ENCODE measurements around the gene HTR3E.

Gene HTR3E

DNA sequence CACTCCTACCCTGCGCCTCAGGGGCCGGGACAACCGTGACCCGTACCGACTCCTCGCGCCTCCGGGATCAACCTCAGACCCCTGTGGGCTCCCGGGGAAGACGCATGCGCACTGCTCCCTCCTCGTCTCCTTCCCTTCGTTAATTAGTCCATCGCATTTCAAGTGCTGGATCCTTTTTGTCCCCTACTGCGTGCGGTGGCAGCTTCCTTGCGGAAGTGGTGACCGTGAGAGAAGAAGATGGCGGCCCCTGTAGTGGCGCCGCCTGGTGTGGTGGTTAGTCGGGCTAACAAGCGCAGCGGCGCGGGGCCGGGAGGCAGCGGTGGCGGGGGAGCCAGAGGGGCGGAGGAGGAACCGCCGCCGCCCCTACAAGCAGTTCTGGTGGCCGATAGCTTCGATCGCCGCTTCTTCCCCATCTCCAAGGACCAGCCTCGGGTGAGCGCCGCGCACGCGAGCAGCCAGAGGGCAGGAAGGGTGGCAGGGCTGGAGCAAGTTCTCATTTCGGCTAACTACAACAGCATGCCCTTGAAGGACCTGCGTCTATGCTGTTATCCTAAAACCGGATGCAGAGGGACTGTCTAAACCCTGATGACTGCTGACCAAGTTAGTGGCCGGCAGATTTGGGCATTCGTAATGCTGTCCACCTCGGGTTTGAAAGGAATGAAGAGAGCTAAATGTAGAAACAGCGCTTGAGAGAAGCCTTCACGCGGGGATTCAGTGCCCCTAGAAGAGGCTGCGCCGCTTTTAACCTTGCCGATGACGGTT, 38.5 kb downstream of the HTR3E start, which contains the start of gene EIF2B5 (continued):
- peak; percentile 86 for TF ChIP-seq OSR2 (tag by site-specific recombination; IDR thresholded peaks at IDR 0.05)
- TF ChIP-seq ZNF707 (tag by site-specific recombination; IDR thresholded peaks at IDR 0.05): no peak
- no peak for TF ChIP-seq ZNF677 (tag by site-specific recombination; IDR thresholded peaks at IDR 0.05)
- TF ChIP-seq ZSCAN16 (tag by site-specific recombination; IDR thresholded peaks at IDR 0.05): no peak
- peak; percentile 43 for TF ChIP-seq ZNF629 (tag by site-specific recombination; IDR thresholded peaks at IDR 0.05)
- no peak for TF ChIP-seq ZNF623 (tag by site-specific recombination; IDR thresholded peaks at IDR 0.05)

- ChIA-PET CTCF (interaction anchor here (1.5 kb wide), 1 partner anchor 96 kb away, joined by 3 read pairs; no protein-coding TSS in a partner anchor), POLR2A (interaction anchor here (1.0 to 1.5 kb wide), 2 partner anchors 9 to 118 kb away, joined by 3 to 6 read pairs; partner anchors contain the start of gene ABCC5)
- peak overlapping the region; percentile 47; the same call in 1 of the 2 replicates for H3K27ac ChIP-seq (ENCODE audit: extremely low read depth, low read depth, low read length)
- peaks cover 6% of the 10 kb centered on the region; the same call in 1 of the 2 replicates for H3K4me1 ChIP-seq (ENCODE audit: control insufficient read depth, insufficient read depth, low read length)
- H3K36me3 ChIP-seq (ENCODE audit: control insufficient read depth in 2 of 2, insufficient read depth in 1 of 2, low read length in 2 of 2): peaks cover 0 to 33% of the 10 kb centered on the region in 2 experiments; a peak in 2 of 3 replicates
- H3K4me3 ChIP-seq (ENCODE audit: low read depth, low read length): peak overlapping the region; percentile 89
- TF ChIP-seq HOXC10 (CRISPR knock-in tag; IDR thresholded peaks at IDR 0.05): no peak
- peak; percentile 85 for TF ChIP-seq ZNF660 (tag by site-specific recombination; IDR thresholded peaks at IDR 0.05)
- no peaks in the 10 kb centered on the region for H3K9me3 ChIP-seq (ENCODE audit: control insufficient read depth, insufficient read depth, low read depth, low read length)
Observed at GRCh38 chr3:184135911-184136260, 39.0 kb downstream of the HTR3E start.

- ChIA-PET POLR2A (interaction anchor here (0.6 kb wide), 1 partner anchor 25 kb away, joined by 7 read pairs; no protein-coding TSS in a partner anchor), CTCF (no interaction called here)
- Histone ChIP-seq H3K27ac (ENCODE audit: extremely low read depth, low read depth, low read length) (no peak overlapping the region), H3K4me1 (ENCODE audit: control insufficient read depth, insufficient read depth, low read length) (peaks cover 6% of the 10 kb centered on the region; the same call in 1 of the 2 replicates), H3K36me3 (ENCODE audit: control insufficient read depth in 2 of 2, insufficient read depth in 1 of 2, low read length in 2 of 2) (peaks cover 0 to 79% of the 10 kb centered on the region in 2 experiments; a peak in 2 of 3 replicates), H3K9me3 (ENCODE audit: control insufficient read depth, insufficient read depth, low read depth, low read length) (no peaks in the 10 kb centered on the region), H3K4me3 (ENCODE audit: low read depth, low read length) (no peak overlapping the region)
- no peak for TF ChIP-seq ZBTB21 (tag by site-specific recombination; IDR thresholded peaks at IDR 0.05)
- no peak for TF ChIP-seq ZNF623 (tag by site-specific recombination; IDR thresholded peaks at IDR 0.05)
Observed at GRCh38 chr3:184140436-184140835, 43.6 kb downstream of the HTR3E start.

DNA sequence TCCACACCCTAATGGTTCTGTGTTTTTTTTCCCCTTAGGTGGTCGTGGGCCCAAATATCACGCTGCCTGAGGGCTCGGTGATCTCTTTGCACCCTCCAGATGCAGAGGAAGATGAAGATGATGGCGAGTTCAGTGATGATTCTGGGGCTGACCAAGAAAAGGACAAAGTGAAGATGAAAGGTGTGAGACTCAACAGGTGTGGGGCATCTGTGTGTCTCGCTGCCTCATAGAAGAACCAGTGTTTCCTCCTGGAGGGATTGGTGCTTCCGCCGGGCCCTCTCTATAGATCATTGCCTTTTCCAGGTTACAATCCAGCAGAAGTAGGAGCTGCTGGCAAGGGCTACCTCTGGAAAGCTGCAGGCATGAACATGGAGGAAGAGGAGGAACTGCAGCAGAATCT, 45.3 kb downstream of the HTR3E start:
- 0 out of 2 replicates have a peak, but pooled peaks have one; percentile 23 for TF ChIP-seq ZNF513 (tag by site-specific recombination; IDR thresholded peaks at IDR 0.05)
- TF ChIP-seq ZNF645 (tag by site-specific recombination; IDR thresholded peaks at IDR 0.05): no peak
- TF ChIP-seq HOXC10 (CRISPR knock-in tag; IDR thresholded peaks at IDR 0.05): no peak
- TF ChIP-seq SCRT2 (tag by site-specific recombination; IDR thresholded peaks at IDR 0.05): peak; percentile 72
- TF ChIP-seq ZNF747 (tag by site-specific recombination; IDR thresholded peaks at IDR 0.05): no peak
- 0 out of 2 replicates have a peak, but pooled peaks have one; percentile 56 for TF ChIP-seq SCRT1 (tag by site-specific recombination; IDR thresholded peaks at IDR 0.05; ENCODE audit: borderline replicate concordance)
- no peak for TF ChIP-seq ZNF830 (tag by site-specific recombination; IDR thresholded peaks at IDR 0.05; ENCODE audit: low read depth)
- TF ChIP-seq ZNF580 (tag by site-specific recombination; IDR thresholded peaks at IDR 0.05): no peak
- no peak for TF ChIP-seq ZNF549 (tag by site-specific recombination; IDR thresholded peaks at IDR 0.05)
- TF ChIP-seq GLI2 (tag by site-specific recombination; IDR thresholded peaks at IDR 0.05; ENCODE audit: borderline replicate concordance, low read depth): no peak
- CTCF ChIA-PET: no interaction called here
- Histone ChIP-seq H3K4me1 (ENCODE audit: control insufficient read depth, insufficient read depth, low read length) (no peaks in the 10 kb centered on the region), H3K36me3 (ENCODE audit: control insufficient read depth in 2 of 2, insufficient read depth in 1 of 2, low read length in 2 of 2) (peaks cover 6 to 84% of the 10 kb centered on the region in 2 experiments; a peak in 2 of 3 replicates), H3K4me3 (ENCODE audit: low read depth, low read length) (no peak overlapping the region), H3K9me3 (ENCODE audit: control insufficient read depth, insufficient read depth, low read depth, low read length) (no peaks in the 10 kb centered on the region), H3K27ac (ENCODE audit: extremely low read depth, low read depth, low read length) (no peak overlapping the region)
- POLR2A ChIA-PET: no interaction called here

Data from HEK293 (cell line).